OCI-LY1 (cell line): ENCODE results near the gene HNRNPC.

ENCODE experiments used
- H2AFZ ChIP-seq: fragments of 200-600 bp; sonication (generic), shearing (Covaris generic); 2 replicates; pipeline ENCODE4 v1.6.0; 2014; ENCODE audit warnings: antibody characterized with exemption, mild to moderate bottlenecking, low read length
- H3F3A ChIP-seq: fragments of 200-600 bp; sonication (generic), shearing (Covaris generic); 2 replicates; pipeline ENCODE4 v1.6.0; 2014; ENCODE audit warnings: mild to moderate bottlenecking, antibody characterized with exemption, low read length, moderate library complexity; ENCODE audit not compliant: insufficient read depth
- H3K27ac ChIP-seq: fragments of 200-600 bp; sonication (generic); 2 replicates; pipeline ENCODE4 v1.5.1; 2014; ENCODE audit warnings: low read length, mixed run types, mild to moderate bottlenecking, low read depth; ENCODE audit not compliant: poor library complexity, severe bottlenecking
- H3K27me3 ChIP-seq: fragments of 200-600 bp; sonication (generic); 2 replicates; pipeline ENCODE4 v1.6.0; 2014; ENCODE audit warnings: antibody characterized with exemption, mild to moderate bottlenecking, low read length, moderate library complexity; ENCODE audit not compliant: insufficient read depth
- H3K36me3 ChIP-seq: fragments of 200-600 bp; sonication (generic); 2 replicates; pipeline ENCODE4 v1.6.1; 2014; ENCODE audit warnings: mild to moderate bottlenecking, antibody characterized with exemption, low read length, moderate library complexity, mixed read lengths; ENCODE audit not compliant: insufficient read depth
- H3K4me1 ChIP-seq: fragments of 200-600 bp; sonication (generic); 2 replicates; pipeline ENCODE4 v1.5.1; 2014; ENCODE audit warnings: mild to moderate bottlenecking, low read length, moderate library complexity; ENCODE audit not compliant: insufficient read depth, severe bottlenecking
- H3K4me2 ChIP-seq: fragments of 200-600 bp; sonication (generic), shearing (Covaris generic); 2 replicates; pipeline ENCODE4 v1.6.1; 2014; ENCODE audit warnings: low read length
- H3K4me3 ChIP-seq: fragments of 200-600 bp; sonication (generic); 2 replicates; pipeline ENCODE4 v1.5.1; 2014; ENCODE audit warnings: low read length, low read depth, mild to moderate bottlenecking, mixed read lengths; ENCODE audit not compliant: poor library complexity, severe bottlenecking
- H3K79me2 ChIP-seq: fragments of 200-600 bp; shearing (Covaris generic); 2 replicates; pipeline ENCODE4 v1.6.1; 2016; ENCODE audit warnings: mixed run types, low read length, mixed read lengths; ENCODE audit not compliant: insufficient read depth
- H3K9ac ChIP-seq: fragments of 200-600 bp; sonication (generic), shearing (Covaris generic); 2 replicates; pipeline ENCODE4 v1.6.1; 2014; ENCODE audit warnings: mild to moderate bottlenecking, low read length, mixed read lengths
- H3K9me2 ChIP-seq: fragments of 200-600 bp; sonication (generic), shearing (Covaris generic); 2 replicates; pipeline ENCODE4 v1.6.1; 2014; ENCODE audit warnings: low read depth, mild to moderate bottlenecking, low read length, mixed read lengths
- H3K9me3 ChIP-seq: fragments of 200-600 bp; shearing (Covaris generic); 2 replicates; pipeline ENCODE4 v1.6.1; 2014; ENCODE audit warnings: low read length, mixed read lengths
- H4K20me1 ChIP-seq: fragments of 200-600 bp; sonication (generic), shearing (Covaris generic); 2 replicates; pipeline ENCODE4 v1.6.0; 2016; ENCODE audit warnings: mild to moderate bottlenecking, low read length; ENCODE audit not compliant: insufficient read depth
- CTCF ChIP-seq: fragments of 200-600 bp; sonication (generic), shearing (Covaris generic); IDR thresholded peaks from 2 replicates; pipeline ENCODE4 v1.5.1; 2017; ENCODE audit warnings: mild to moderate bottlenecking, antibody characterized with exemption, low read length, moderate library complexity, mixed read lengths
- EZH2 ChIP-seq: fragments of 200-600 bp; sonication (generic), shearing (Covaris generic); IDR thresholded peaks from 2 replicates; pipeline ENCODE4 v1.8.0; 2017; ENCODE audit warnings: borderline replicate concordance, mixed run types, mild to moderate bottlenecking, antibody characterized with exemption, low read length, moderate library complexity, mixed read lengths

HNRNPC gene

GRCh38 chr14:21268617-21269251, 508 bp downstream of the HNRNPC start:
- Histone ChIP-seq H3K4me3 (peak overlapping the region; percentile 98), H3K27ac (peak overlapping the region; percentile 83), H2AFZ (no peak overlapping the region), H3K9me3 (no peaks in the 10 kb centered on the region), H3K4me2 (peak overlapping the region; percentile 82), H4K20me1 (peaks cover 5% of the 10 kb centered on the region; the same call in 1 of the 2 replicates), H3K36me3 (peaks cover 52% of the 10 kb centered on the region), H3K27me3 (no peaks in the 10 kb centered on the region), H3K9ac (peak overlapping the region; percentile 99), H3K9me2 (no peaks in the 10 kb centered on the region), H3F3A (0 out of 2 replicates have a peak, but pooled peaks cover 7% of the 10 kb centered on the region), H3K79me2 (peaks cover 55% of the 10 kb centered on the region), H3K4me1 (peaks cover 53% of the 10 kb centered on the region)
- TF ChIP-seq CTCF = no peak
- no peak for TF ChIP-seq EZH2

- Histone ChIP-seq H2AFZ (no peak overlapping the region), H3K4me1 (peaks cover 59% of the 10 kb centered on the region), H3K9me2 (no peaks in the 10 kb centered on the region), H3K27me3 (no peaks in the 10 kb centered on the region), H3K27ac (peak overlapping the region; percentile 83), H3K4me3 (peak overlapping the region; percentile 98), H4K20me1 (peaks cover 5% of the 10 kb centered on the region; the same call in 1 of the 2 replicates), H3K79me2 (peaks cover 62% of the 10 kb centered on the region), H3K36me3 (peaks cover 59% of the 10 kb centered on the region), H3F3A (0 out of 2 replicates have a peak, but pooled peaks cover 7% of the 10 kb centered on the region), H3K4me2 (peak overlapping the region; percentile 82), H3K9ac (peak overlapping the region; percentile 99), H3K9me3 (no peaks in the 10 kb centered on the region)
- no peak for TF ChIP-seq CTCF
- no peak for TF ChIP-seq EZH2
Measured at GRCh38 chr14:21267886-21268616, 1.2 kb downstream of the HNRNPC start.

- Histone ChIP-seq H3K79me2 (peaks cover 68% of the 10 kb centered on the region), H2AFZ (no peak overlapping the region), H3K36me3 (peaks cover 65% of the 10 kb centered on the region), H3F3A (0 out of 2 replicates have a peak, but pooled peaks cover 7% of the 10 kb centered on the region), H3K27ac (peak overlapping the region; percentile 83), H3K27me3 (no peaks in the 10 kb centered on the region), H3K4me1 (peaks cover 59% of the 10 kb centered on the region), H3K9me3 (no peaks in the 10 kb centered on the region), H3K9me2 (no peaks in the 10 kb centered on the region), H3K4me2 (peak overlapping the region; percentile 82), H4K20me1 (peaks cover 5% of the 10 kb centered on the region; the same call in 1 of the 2 replicates), H3K4me3 (peak overlapping the region; percentile 98), H3K9ac (peak overlapping the region; percentile 99)
- TF ChIP-seq EZH2 (no peak), CTCF (no peak)
Measured at GRCh38 chr14:21267431-21267845, 1.8 kb downstream of the HNRNPC start.
